GM19452 (cell line): ENCODE data around the gene TBXAS1.

Source experiments
- ATAC-seq: cut with Tn5 transposase; IDR thresholded peaks from one replicate; pipeline ENCODE4 v1.9.1; 2021; ENCODE audit not compliant: unreplicated experiment

TBXAS1 gene

GRCh38 chr7:139829025-139829774 lies at the start of gene TBXAS1:
TBXAS1 (plus strand) TSS chr7:139829264; CDS start chr7:139829391, 127 bp downstream.
- peak; percentile 46 for ATAC-seq

- no peak for ATAC-seq
Observed at GRCh38 chr7:139782932-139783331, 46.1 kb upstream of the TBXAS1 start.

GRCh38 chr7:139783647-139784385 lies 45.2 kb upstream of the TBXAS1 start:
- no peak for ATAC-seq

- ATAC-seq, result no peak
Observed at GRCh38 chr7:139784648-139785047, 44.4 kb upstream of the TBXAS1 start.

GRCh38 chr7:139791316-139791715 lies 37.7 kb upstream of the TBXAS1 start:
- no peak for ATAC-seq

- no peak for ATAC-seq
Observed at GRCh38 chr7:139797607-139798006, 31.5 kb upstream of the TBXAS1 start.

GRCh38 chr7:139798221-139798620 lies 30.8 kb upstream of the TBXAS1 start:
- ATAC-seq, result peak; percentile 70

GRCh38 chr7:139798892-139799291 lies 30.2 kb upstream of the TBXAS1 start:
- ATAC-seq, result no peak

GRCh38 chr7:139799586-139799985 lies 29.5 kb upstream of the TBXAS1 start:
- no peak for ATAC-seq

- ATAC-seq, result no peak
Observed at GRCh38 chr7:139804571-139804970, 24.5 kb upstream of the TBXAS1 start.

- no peak for ATAC-seq
Observed at GRCh38 chr7:139807009-139807408, 22.1 kb upstream of the TBXAS1 start.

- ATAC-seq, result no peak
Observed at GRCh38 chr7:139808427-139808826, 20.6 kb upstream of the TBXAS1 start.

GRCh38 chr7:139808846-139809442 lies 20.1 kb upstream of the TBXAS1 start:
- ATAC-seq, result no peak

GRCh38 chr7:139811066-139811465 lies 18.0 kb upstream of the TBXAS1 start:
- no peak for ATAC-seq

GRCh38 chr7:139813151-139813550 lies 15.9 kb upstream of the TBXAS1 start:
- no peak for ATAC-seq

GRCh38 chr7:139813689-139814088 lies 15.4 kb upstream of the TBXAS1 start:
- no peak for ATAC-seq

GRCh38 chr7:139817249-139817648 lies 11.8 kb upstream of the TBXAS1 start:
- no peak for ATAC-seq

GRCh38 chr7:139820089-139820488 lies 9.0 kb upstream of the TBXAS1 start:
- no peak for ATAC-seq

GRCh38 chr7:139821349-139822105 lies 7.5 kb upstream of the TBXAS1 start:
- no peak for ATAC-seq

- ATAC-seq, result no peak
Observed at GRCh38 chr7:139822855-139823254, 6.2 kb upstream of the TBXAS1 start.

GRCh38 chr7:139823959-139824521 lies 5.0 kb upstream of the TBXAS1 start:
- no peak for ATAC-seq
